ENCODE data around the gene ABHD4.
A peak's percentile ranks its signal among the peaks of the same experiment; 100 is the strongest.
"Not testable (repeated sequence)": the region's sequence is repeated elsewhere in the genome, so short reads cannot be mapped to it uniquely, and the experiment has no call there.

ABHD4 gene, protein sequence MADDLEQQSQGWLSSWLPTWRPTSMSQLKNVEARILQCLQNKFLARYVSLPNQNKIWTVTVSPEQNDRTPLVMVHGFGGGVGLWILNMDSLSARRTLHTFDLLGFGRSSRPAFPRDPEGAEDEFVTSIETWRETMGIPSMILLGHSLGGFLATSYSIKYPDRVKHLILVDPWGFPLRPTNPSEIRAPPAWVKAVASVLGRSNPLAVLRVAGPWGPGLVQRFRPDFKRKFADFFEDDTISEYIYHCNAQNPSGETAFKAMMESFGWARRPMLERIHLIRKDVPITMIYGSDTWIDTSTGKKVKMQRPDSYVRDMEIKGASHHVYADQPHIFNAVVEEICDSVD

DNA sequence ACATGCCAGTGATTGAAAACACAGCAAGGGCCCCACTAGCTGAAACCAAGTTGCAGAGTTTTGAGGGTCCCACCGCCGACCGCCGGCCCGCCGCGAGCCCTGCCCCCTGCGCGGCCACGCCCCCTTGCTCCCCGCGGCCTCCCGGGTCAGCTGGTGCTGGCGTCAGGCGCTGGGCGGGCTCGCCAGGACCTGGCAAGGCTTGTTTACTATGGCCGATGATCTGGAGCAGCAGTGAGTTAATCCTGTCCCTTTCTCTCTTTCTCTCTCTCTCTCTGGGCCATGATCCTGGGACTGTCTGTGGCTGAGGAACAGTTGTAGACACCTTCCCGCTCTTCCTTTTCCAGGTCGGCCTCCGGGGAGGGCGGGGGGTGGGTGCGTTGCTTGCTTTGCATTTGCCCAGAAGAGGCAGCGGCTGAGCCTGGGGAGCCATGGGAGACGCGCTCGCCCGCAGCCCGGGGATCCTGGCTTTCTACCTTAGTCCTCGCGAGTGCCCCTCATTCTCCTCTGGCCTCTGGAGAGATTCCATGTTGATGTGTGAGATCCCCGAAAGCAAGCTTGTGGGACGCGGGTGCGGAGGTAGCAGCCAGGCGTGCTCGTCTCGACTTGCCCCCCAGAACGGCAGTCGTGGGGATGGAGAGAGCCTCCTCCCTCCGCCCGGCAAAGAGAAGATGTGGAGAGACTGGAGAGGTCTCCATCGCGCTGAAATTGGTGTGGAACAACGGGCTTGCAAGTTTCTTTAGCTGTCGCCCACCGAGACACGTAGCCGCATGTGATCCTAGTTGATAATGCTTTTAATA is at the start of gene ABHD4:
TSS of gene ABHD4 (plus strand) at position 202 of the 797 bp plus-strand sequence. CDS start at position 209, 7 bp downstream.
- Mint-ChIP-seq H3K9me3 (no peaks in the 10 kb centered on the region), H3K4me1 (peaks cover 23% of the 10 kb centered on the region), H3K27ac (peak within 1 kb of the TSS; percentile 61), H3K36me3 (ENCODE audit: low read depth) (peaks cover 9% of the 10 kb centered on the region), H3K4me3 (peak within 1 kb of the TSS; percentile 86), H3K27me3 (no peaks in the 10 kb centered on the region)
- peak; percentile 81 for ATAC-seq
- peak; percentile 78 for DNase-seq

DNA sequence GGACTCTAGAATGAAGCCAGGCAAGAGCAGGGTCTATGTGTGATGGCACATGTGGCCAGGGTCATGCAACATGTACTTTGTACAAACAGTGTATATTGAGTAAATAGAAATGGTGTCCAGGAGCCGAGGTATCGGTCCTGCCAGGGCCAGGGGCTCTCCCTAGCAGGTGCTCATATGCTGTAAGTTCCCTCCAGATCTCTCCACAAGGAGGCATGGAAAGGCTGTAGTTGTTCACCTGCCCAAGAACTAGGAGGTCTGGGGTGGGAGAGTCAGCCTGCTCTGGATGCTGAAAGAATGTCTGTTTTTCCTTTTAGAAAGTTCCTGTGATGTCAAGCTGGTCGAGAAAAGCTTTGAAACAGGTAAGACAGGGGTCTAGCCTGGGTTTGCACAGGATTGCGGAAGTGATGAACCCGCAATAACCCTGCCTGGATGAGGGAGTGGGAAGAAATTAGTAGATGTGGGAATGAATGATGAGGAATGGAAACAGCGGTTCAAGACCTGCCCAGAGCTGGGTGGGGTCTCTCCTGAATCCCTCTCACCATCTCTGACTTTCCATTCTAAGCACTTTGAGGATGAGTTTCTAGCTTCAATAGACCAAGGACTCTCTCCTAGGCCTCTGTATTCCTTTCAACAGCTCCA is 48.7 kb upstream of the ABHD4 start:
- H3K27ac Mint-ChIP-seq, result peak overlapping the region; percentile 96
- peak overlapping the region; percentile 86 for H3K4me3 Mint-ChIP-seq
- DNase-seq (no peak), ATAC-seq (no peak)
- H3K9me3 Mint-ChIP-seq, result no peaks in the 10 kb centered on the region
- H3K4me1 Mint-ChIP-seq, result peaks cover 94% of the 10 kb centered on the region
- no peaks in the 10 kb centered on the region for H3K27me3 Mint-ChIP-seq
- peaks cover 87% of the 10 kb centered on the region for H3K36me3 Mint-ChIP-seq (ENCODE audit: low read depth)

DNA sequence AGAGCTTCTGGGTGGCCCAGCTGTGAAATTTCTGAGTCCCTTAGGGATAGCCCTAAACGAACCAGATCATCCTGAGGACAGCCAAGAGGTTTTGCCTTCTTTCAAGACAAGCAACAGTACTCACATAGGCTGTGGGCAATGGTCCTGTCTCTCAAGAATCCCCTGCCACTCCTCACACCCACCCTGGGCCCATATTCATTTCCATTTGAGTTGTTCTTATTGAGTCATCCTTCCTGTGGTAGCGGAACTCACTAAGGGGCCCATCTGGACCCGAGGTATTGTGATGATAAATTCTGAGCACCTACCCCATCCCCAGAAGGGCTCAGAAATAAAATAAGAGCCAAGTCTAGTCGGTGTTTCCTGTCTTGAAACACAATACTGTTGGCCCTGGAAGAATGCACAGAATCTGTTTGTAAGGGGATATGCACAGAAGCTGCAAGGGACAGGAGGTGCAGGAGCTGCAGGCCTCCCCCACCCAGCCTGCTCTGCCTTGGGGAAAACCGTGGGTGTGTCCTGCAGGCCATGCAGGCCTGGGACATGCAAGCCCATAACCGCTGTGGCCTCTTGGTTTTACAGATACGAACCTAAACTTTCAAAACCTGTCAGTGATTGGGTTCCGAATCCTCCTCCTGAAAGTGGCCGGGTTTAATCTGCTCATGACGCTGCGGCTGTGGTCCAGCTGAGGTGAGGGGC is 48.0 kb upstream of the ABHD4 start:
- peak; percentile 67 for DNase-seq
- H3K27ac Mint-ChIP-seq, result peak overlapping the region; percentile 96
- peak; percentile 64 for ATAC-seq
- peaks cover 95% of the 10 kb centered on the region for H3K4me1 Mint-ChIP-seq
- peak overlapping the region; percentile 86 for H3K4me3 Mint-ChIP-seq
- H3K9me3 Mint-ChIP-seq, result no peaks in the 10 kb centered on the region
- no peaks in the 10 kb centered on the region for H3K27me3 Mint-ChIP-seq
- H3K36me3 Mint-ChIP-seq (ENCODE audit: low read depth), result peaks cover 82% of the 10 kb centered on the region

DNA sequence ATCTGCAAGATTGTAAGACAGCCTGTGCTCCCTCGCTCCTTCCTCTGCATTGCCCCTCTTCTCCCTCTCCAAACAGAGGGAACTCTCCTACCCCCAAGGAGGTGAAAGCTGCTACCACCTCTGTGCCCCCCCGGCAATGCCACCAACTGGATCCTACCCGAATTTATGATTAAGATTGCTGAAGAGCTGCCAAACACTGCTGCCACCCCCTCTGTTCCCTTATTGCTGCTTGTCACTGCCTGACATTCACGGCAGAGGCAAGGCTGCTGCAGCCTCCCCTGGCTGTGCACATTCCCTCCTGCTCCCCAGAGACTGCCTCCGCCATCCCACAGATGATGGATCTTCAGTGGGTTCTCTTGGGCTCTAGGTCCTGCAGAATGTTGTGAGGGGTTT is 46.5 kb upstream of the ABHD4 start:
- H3K27me3 Mint-ChIP-seq, result peaks cover 4% of the 10 kb centered on the region
- peaks cover 95% of the 10 kb centered on the region for H3K4me1 Mint-ChIP-seq
- peak overlapping the region; percentile 96 for H3K27ac Mint-ChIP-seq
- no peak for ATAC-seq
- peaks cover 76% of the 10 kb centered on the region for H3K36me3 Mint-ChIP-seq (ENCODE audit: low read depth)
- peaks cover 4% of the 10 kb centered on the region for H3K9me3 Mint-ChIP-seq
- H3K4me3 Mint-ChIP-seq, result peak overlapping the region; percentile 86
- no peak for DNase-seq

DNA sequence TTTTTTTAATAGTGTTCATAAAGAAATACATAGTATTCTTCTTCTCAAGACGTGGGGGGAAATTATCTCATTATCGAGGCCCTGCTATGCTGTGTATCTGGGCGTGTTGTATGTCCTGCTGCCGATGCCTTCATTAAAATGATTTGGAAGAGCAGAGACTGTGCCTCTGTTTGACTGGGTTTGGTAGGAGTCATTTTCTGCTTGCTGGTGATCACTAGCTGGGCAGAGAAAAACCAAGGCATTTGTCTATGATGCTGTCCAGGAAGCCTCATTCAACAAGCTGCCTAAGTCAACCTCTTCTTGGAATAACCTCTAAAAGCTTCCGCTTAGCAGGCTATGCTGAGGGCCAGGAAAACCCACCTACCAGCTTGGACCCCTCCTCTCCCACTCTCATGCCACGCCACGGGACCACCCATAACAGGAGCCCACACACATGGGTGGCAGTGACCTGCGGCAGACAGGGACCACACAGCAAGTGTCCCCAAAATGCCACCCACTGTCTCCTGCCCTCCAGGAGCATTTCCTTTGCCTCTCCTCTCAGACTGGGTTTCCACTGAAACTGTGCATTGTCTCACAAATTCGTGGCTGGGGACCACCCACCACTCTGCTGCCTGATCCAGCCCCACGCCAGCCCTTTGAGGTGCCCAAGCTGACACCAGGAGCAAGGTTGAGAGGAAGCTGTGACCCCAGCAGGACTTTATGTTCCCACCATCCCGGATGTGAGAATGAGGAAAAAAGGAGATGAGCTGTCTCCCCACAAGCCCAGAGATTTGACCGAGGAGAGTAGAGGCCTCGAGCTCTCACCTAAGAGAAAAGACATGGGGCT is 45.9 kb upstream of the ABHD4 start:
- H3K4me1 Mint-ChIP-seq, result peaks cover 93% of the 10 kb centered on the region
- H3K9me3 Mint-ChIP-seq, result peaks cover 4% of the 10 kb centered on the region
- peaks cover 70% of the 10 kb centered on the region for H3K36me3 Mint-ChIP-seq (ENCODE audit: low read depth)
- ATAC-seq (no peak), DNase-seq (no peak)
- peaks cover 4% of the 10 kb centered on the region for H3K27me3 Mint-ChIP-seq
- H3K4me3 Mint-ChIP-seq, result peak overlapping the region; percentile 86
- peak overlapping the region; percentile 96 for H3K27ac Mint-ChIP-seq

DNA sequence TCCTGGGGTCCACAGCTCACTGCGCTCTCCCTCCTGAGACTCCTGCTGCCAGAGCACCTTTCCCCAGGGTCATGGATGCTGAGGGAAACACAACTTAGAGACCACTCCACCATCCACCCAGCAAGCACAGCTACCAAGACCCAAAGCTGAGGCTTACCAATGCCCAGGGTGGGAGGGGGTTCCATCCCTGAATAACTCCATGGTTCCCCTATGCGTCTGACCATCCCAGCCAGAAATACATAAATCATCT is 45.3 kb upstream of the ABHD4 start:
- Mint-ChIP-seq H3K27ac (peak overlapping the region; percentile 96), H3K4me1 (peaks cover 93% of the 10 kb centered on the region), H3K36me3 (ENCODE audit: low read depth) (peaks cover 65% of the 10 kb centered on the region), H3K4me3 (peak overlapping the region; percentile 86), H3K9me3 (peaks cover 4% of the 10 kb centered on the region), H3K27me3 (peaks cover 4% of the 10 kb centered on the region)
- ATAC-seq (no peak), DNase-seq (no peak)

DNA sequence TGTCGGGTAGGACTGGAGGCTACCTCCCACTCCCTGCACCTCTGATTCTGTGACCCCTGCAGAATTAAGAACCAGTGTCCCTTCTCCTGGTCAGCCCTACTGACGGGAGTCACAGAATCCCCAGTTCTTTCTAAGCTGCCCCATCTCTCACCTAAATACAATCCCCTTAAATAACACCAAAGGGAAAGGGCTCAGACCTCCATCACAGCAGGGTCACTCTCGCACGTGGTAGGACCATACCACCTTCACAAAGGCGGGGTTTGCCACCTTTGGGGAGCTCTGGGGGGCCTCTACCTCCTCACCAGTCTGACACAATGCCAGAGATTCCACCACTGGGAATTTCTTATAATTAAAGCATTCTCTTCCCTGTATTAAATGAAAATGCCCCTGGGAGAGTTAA is 44.7 kb upstream of the ABHD4 start:
- DNase-seq (no peak), ATAC-seq (no peak)
- peaks cover 58% of the 10 kb centered on the region for H3K36me3 Mint-ChIP-seq (ENCODE audit: low read depth)
- peaks cover 4% of the 10 kb centered on the region for H3K27me3 Mint-ChIP-seq
- peaks cover 93% of the 10 kb centered on the region for H3K4me1 Mint-ChIP-seq
- peaks cover 4% of the 10 kb centered on the region for H3K9me3 Mint-ChIP-seq
- H3K4me3 Mint-ChIP-seq, result peak overlapping the region; percentile 86
- peak overlapping the region; percentile 96 for H3K27ac Mint-ChIP-seq

DNA sequence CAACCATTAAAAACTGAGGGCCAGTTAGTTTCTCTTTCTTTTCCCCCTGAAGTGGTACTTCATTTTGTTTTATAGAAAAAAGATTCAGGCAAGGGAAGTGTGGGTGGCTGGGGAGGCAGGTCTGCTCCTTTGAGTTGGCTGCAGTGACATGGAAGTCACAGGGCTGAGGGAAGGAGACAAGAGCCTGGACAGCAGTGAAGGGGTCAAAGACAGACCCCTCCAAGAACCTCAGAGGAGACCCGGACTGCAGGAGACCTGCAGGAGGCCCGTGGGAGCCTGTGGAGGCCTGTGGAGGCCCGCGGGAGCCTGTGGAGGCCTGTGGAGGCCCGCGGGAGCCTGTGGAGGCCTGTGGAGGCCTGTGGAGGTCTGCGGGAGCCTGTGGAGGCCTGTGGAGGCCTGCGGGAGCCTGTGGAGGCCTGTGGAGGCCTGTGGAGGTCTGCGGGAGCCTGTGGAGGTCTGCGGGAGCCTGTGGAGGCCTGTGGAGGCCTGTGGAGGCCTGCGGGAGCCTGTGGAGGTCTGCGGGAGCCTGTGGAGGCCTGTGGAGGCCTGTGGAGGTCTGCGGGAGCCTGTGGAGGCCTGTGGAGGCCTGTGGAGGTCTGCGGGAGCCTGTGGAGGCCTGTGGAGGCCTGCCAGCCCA is 44.1 kb upstream of the ABHD4 start:
- ATAC-seq, H3K9me3 Mint-ChIP-seq, DNase-seq, H3K27me3 Mint-ChIP-seq: not testable (repeated sequence)
- H3K4me3 Mint-ChIP-seq, result peak overlapping the region; percentile 86
- peaks cover 95% of the 10 kb centered on the region for H3K4me1 Mint-ChIP-seq
- peak overlapping the region; percentile 99 for H3K27ac Mint-ChIP-seq
- peaks cover 57% of the 10 kb centered on the region for H3K36me3 Mint-ChIP-seq (ENCODE audit: low read depth)

DNA sequence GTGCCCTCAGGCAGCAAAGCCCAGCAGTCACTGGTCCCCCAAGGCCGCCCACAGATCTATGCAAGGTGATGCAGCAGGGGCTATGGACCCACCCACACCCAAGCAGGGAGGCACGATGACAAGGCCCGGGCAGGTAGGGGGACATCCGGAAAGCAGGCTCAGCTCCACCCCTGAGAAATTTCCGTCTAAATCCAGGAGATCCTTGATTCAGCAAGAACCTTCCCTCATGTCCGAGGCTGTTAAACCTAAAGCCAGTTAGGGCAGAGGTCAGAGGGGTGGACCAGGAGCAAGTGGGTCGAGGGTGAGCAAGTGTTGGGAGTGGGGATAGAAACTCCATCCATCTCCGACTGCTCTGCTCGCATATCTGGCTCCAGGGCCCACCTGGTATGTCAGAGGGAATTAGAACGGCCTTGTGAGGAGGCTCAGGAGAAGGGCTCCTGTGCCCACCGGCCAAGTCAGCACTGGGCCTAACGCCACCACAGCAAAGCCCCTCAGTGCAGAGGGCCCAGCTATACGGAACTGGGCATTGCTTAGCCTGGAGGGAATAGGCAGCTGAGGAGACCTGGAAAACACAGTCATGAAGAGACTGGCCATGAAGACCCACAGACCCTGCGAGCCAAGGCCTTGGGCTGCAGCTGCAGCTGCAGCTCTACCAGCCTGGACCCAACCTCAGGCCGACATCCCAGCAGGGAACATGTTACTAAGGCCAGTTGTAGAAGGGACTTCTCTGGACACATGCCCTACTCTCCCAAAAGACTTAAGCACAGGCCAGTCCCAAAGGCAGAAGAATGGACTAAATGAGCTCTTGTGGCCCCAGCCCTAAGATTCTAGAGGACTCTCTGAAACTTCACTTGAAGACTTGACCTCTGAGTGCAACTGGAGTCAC is 43.4 kb upstream of the ABHD4 start:
- H3K4me3 Mint-ChIP-seq, result peak overlapping the region; percentile 83

DNA sequence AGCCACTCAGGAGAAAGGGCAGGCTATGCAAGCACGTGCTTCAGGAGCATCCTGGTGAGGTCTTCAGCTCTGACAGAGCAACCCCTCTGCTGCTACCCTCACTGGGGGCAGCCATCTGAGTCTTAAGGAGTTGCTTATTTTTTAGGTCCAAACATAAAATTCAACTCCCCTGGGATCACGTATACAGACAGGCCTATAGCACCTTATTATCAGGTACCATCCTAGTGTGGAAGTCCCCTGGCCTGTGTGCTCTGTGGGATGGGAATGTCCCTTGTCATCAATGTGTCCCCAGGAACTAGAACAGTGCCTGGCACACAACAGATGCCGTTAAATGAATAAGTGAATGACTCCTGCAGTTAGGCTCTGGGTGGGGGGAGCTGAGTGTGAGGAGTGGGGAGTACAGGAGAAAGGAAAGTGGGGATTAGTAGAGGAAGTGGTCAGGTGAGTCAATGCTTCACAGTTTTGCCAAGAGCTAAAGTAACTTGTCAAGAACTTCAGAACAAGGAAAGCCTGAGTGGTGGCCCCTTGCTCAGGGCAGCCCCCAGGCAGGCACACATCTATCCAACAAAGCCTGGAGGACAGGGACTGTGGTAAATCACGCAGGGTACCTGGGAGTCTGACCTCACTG is 42.6 kb upstream of the ABHD4 start:
- Mint-ChIP-seq H3K9me3 (peaks cover 4% of the 10 kb centered on the region), H3K36me3 (ENCODE audit: low read depth) (peaks cover 42% of the 10 kb centered on the region), H3K27me3 (peaks cover 4% of the 10 kb centered on the region), H3K27ac (peak overlapping the region; percentile 99), H3K4me1 (peaks cover 95% of the 10 kb centered on the region), H3K4me3 (peak overlapping the region; percentile 83)
- ATAC-seq (peak; percentile 55), DNase-seq (peak; percentile 71)

More for the DNA sequence above, 43.4 kb upstream of the ABHD4 start:
- Mint-ChIP-seq H3K27me3 (peaks cover 4% of the 10 kb centered on the region), H3K36me3 (ENCODE audit: low read depth) (peaks cover 49% of the 10 kb centered on the region), H3K9me3 (peaks cover 4% of the 10 kb centered on the region), H3K4me1 (peaks cover 95% of the 10 kb centered on the region), H3K27ac (peak overlapping the region; percentile 99)
- ATAC-seq (no peak), DNase-seq (no peak)

DNA sequence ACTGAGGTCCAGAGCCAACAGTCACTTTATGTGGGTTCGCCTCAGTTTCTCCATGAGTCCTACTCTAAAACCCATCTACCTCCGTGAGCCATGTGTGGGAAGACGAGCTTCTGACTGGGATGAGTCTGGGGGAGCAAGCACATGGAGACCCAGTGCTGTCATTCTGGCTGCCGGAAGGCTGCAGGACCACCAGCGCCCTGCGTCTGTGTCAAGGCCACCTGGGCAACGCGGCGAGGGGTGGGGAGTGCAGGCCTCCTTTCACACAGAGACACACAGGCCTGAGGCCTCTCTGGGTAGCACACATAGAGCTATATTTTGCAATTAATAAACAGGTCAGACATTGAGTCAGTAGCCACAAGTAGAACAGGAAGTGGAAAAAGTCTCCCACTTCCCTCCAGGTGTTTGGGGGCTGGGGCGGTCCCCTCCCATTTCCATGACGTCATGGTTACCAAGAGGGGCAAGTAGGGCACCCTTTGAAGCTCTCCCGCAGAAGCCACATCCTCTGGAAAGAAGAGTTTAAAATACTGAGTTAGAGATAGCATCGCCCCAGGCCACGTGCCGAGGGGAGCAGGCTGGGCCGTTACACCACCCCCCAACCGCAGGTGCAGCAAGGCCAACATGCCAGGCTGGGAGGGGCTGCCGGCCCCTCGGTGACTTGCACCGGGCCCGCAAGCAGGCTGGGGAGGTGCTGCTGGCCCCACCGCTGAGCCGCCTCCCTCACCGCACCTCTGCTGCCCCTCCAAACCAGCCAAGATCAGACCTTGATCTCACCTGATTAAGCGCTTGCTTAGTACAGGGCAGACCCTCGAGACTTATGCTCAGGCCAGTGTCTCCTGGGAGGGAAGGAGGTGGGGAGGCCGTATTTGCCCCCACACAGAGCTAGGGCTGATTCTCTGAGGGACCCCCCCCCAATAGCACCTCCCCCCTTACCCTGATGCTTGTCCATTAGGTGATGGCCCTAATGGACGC is 41.8 kb upstream of the ABHD4 start:
- H3K27me3 Mint-ChIP-seq, result peaks cover 4% of the 10 kb centered on the region
- DNase-seq, result peak; percentile 95
- peaks cover 95% of the 10 kb centered on the region for H3K4me1 Mint-ChIP-seq
- peaks cover 4% of the 10 kb centered on the region for H3K9me3 Mint-ChIP-seq
- peaks cover 34% of the 10 kb centered on the region for H3K36me3 Mint-ChIP-seq (ENCODE audit: low read depth)
- ATAC-seq, result peak; percentile 62
- H3K27ac Mint-ChIP-seq, result peak overlapping the region; percentile 99
- peak overlapping the region; percentile 83 for H3K4me3 Mint-ChIP-seq
